SU-DHL-6 (cell line): ENCODE results near the gene MRM2.

ENCODE experiments used
- H2AFZ ChIP-seq: fragments of 200-600 bp; sonication (generic); 2 replicates; pipeline ENCODE4 v1.6.1; 2014; ENCODE audit warnings: low read depth, mild to moderate bottlenecking, moderate library complexity, mixed read lengths, antibody characterized with exemption, low read length; ENCODE audit not compliant: severe bottlenecking
- H3F3A ChIP-seq: fragments of 200-600 bp; shearing (Covaris generic); 2 replicates; pipeline ENCODE4 v1.6.0; 2016; ENCODE audit warnings: antibody characterized with exemption, mild to moderate bottlenecking; ENCODE audit not compliant: insufficient read depth
- H3K27ac ChIP-seq: fragments of 200-600 bp; sonication (generic); 2 replicates; pipeline ENCODE4 v1.5.1; 2016; ENCODE audit warnings: low read depth, mild to moderate bottlenecking, low read length, moderate library complexity, mixed read lengths
- H3K27me3 ChIP-seq: fragments of 200-600 bp; sonication (generic), shearing (Covaris generic); 2 replicates; pipeline ENCODE4 v1.6.0; 2014; ENCODE audit warnings: mild to moderate bottlenecking, low read length
- H3K36me3 ChIP-seq: fragments of 200-600 bp; sonication (generic); 2 replicates; pipeline ENCODE4 v1.6.1; 2014; ENCODE audit warnings: mild to moderate bottlenecking, low read length, mixed read lengths
- H3K4me2 ChIP-seq: fragments of 300-600, 200-600 bp; shearing (Covaris generic), sonication (generic); 2 replicates; pipeline ENCODE4 v1.6.0; 2014; ENCODE audit warnings: low read length, low read depth, mild to moderate bottlenecking; ENCODE audit not compliant: poor library complexity, severe bottlenecking
- H3K4me3 ChIP-seq: fragments of 200-600 bp; sonication (generic); 2 replicates; pipeline ENCODE4 v1.5.1; 2014; ENCODE audit warnings: antibody characterized with exemption, low read length, mild to moderate bottlenecking, mixed read lengths; ENCODE audit not compliant: insufficient read depth, poor library complexity, severe bottlenecking
- H3K79me2 ChIP-seq: fragments of 200-600 bp; sonication (generic); 2 replicates; pipeline ENCODE4 v1.6.1; 2014; ENCODE audit warnings: mild to moderate bottlenecking, low read length, moderate library complexity; ENCODE audit not compliant: insufficient read depth
- H3K9ac ChIP-seq: fragments of 200-600 bp; sonication (generic); 2 replicates; pipeline ENCODE4 v1.7.0; 2014; ENCODE audit warnings: mild to moderate bottlenecking, low read length
- H3K9me2 ChIP-seq: fragments of 200-600 bp; sonication (generic); replicated peaks from 2 replicates; pipeline ENCODE4 v1.6.1; 2014; ENCODE audit warnings: low read length; ENCODE audit not compliant: insufficient read depth
- H3K9me3 ChIP-seq: fragments of 200-600 bp; sonication (generic); 2 replicates; pipeline ENCODE4 v1.6.1; 2014; ENCODE audit warnings: low read length, mixed read lengths; ENCODE audit not compliant: insufficient read depth
- H4K20me1 ChIP-seq: fragments of 200-600 bp; sonication (generic); 2 replicates; pipeline ENCODE4 v1.6.1; 2014; ENCODE audit warnings: low read depth, mild to moderate bottlenecking, antibody characterized with exemption, low read length, moderate library complexity, mixed read lengths
- CTCF ChIP-seq: fragments of 200-600 bp; sonication (generic); IDR thresholded peaks from one replicate; pipeline ENCODE4 v1.5.1; 2017; ENCODE audit warnings: antibody characterized with exemption, mild to moderate bottlenecking, low read length, moderate library complexity; ENCODE audit not compliant: insufficient read depth, poor library complexity, severe bottlenecking
- EZH2phosphoT487 ChIP-seq: fragments of 200-600 bp; sonication (generic), shearing (Covaris generic); conservative IDR thresholded peaks from 2 replicates; pipeline ENCODE4 v1.6.1; 2018; ENCODE audit warnings: mild to moderate bottlenecking, antibody characterized with exemption, low read length, moderate library complexity, mixed read lengths

The MRM2 gene

DNA sequence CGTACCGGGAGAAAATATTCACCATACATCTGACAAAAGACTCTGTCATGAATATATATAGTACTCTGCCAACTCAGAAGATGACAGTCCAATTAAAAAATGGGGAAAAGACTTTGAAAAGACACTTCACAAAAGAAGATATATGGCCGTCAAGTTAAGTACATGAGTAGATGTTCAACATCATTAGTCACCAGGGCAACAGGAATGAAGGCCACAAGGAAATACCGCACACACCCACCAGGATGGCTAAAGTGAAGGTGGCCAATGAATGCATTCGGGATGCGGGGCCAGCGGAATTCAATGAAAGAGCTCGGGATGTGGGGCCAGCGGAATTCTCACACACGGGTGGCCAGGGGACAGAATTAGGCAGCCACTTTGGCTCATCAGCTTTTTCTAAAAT, 51.5 kb downstream of the MRM2 start:
- H3K27ac ChIP-seq: no peak overlapping the region
- H3K36me3 ChIP-seq: peaks cover 10% of the 10 kb centered on the region

GRCh38 chr7:2186166-2186565, 55.8 kb downstream of the MRM2 start:
- no peaks in the 10 kb centered on the region for H3K9me2 ChIP-seq
- no peak overlapping the region for H3K4me3 ChIP-seq
- H3K9me3 ChIP-seq: no peaks in the 10 kb centered on the region
- no peak overlapping the region for H3K4me2 ChIP-seq
- H4K20me1 ChIP-seq: no peaks in the 10 kb centered on the region
- no peak overlapping the region for H3K27ac ChIP-seq
- H2AFZ ChIP-seq: no peak overlapping the region
- no peaks in the 10 kb centered on the region for H3K27me3 ChIP-seq
- no peaks in the 10 kb centered on the region for H3F3A ChIP-seq
- H3K79me2 ChIP-seq: 0 out of 2 replicates have a peak, but pooled peaks cover 3% of the 10 kb centered on the region
- H3K36me3 ChIP-seq: 0 out of 2 replicates have a peak, but pooled peaks cover 4% of the 10 kb centered on the region
- no peak for TF ChIP-seq CTCF
- no peak for TF ChIP-seq EZH2phosphoT487
- H3K9ac ChIP-seq: no peak overlapping the region

More for the DNA sequence above, 51.5 kb downstream of the MRM2 start:
- no peaks in the 10 kb centered on the region for H3K9me2 ChIP-seq
- H4K20me1 ChIP-seq: no peaks in the 10 kb centered on the region
- H3K9me3 ChIP-seq: peaks cover 3% of the 10 kb centered on the region; the same call in 1 of the 2 replicates
- H3K9ac ChIP-seq: no peak overlapping the region
- H3K4me2 ChIP-seq: no peak overlapping the region
- no peaks in the 10 kb centered on the region for H3F3A ChIP-seq
- no peak for TF ChIP-seq CTCF
- no peak for TF ChIP-seq EZH2phosphoT487
- no peak overlapping the region for H2AFZ ChIP-seq
- H3K79me2 ChIP-seq: peaks cover 8% of the 10 kb centered on the region; the same call in 1 of the 2 replicates
- H3K4me3 ChIP-seq: no peak overlapping the region
- H3K27me3 ChIP-seq: no peaks in the 10 kb centered on the region

- Histone ChIP-seq H3K4me2 (no peak overlapping the region), H3K27ac (no peak overlapping the region), H3K4me3 (no peak overlapping the region), H3K9me3 (no peaks in the 10 kb centered on the region), H3K9me2 (no peaks in the 10 kb centered on the region), H3K79me2 (0 out of 2 replicates have a peak, but pooled peaks cover 3% of the 10 kb centered on the region), H3K36me3 (0 out of 2 replicates have a peak, but pooled peaks cover 4% of the 10 kb centered on the region), H3K9ac (no peak overlapping the region), H2AFZ (no peak overlapping the region), H4K20me1 (no peaks in the 10 kb centered on the region), H3K27me3 (no peaks in the 10 kb centered on the region), H3F3A (no peaks in the 10 kb centered on the region)
- TF ChIP-seq CTCF (no peak), EZH2phosphoT487 (no peak)
Observed at GRCh38 chr7:2185715-2186114, 56.3 kb downstream of the MRM2 start.
